ENCODE results near the gene SH2B3. TPM values are rescaled to one million over a fixed set of nuclear protein-coding genes. Genes with fewer than 3 reads are reported as not detected.

Gene SH2B3
- total and polyA plus RNA-seq, 9 of the 15 experiments (the other 6 are each of a cell fraction or from before 2014, with no cell fraction given) = 10.8 to 75.3 (median 37.4) TPM

DNA sequence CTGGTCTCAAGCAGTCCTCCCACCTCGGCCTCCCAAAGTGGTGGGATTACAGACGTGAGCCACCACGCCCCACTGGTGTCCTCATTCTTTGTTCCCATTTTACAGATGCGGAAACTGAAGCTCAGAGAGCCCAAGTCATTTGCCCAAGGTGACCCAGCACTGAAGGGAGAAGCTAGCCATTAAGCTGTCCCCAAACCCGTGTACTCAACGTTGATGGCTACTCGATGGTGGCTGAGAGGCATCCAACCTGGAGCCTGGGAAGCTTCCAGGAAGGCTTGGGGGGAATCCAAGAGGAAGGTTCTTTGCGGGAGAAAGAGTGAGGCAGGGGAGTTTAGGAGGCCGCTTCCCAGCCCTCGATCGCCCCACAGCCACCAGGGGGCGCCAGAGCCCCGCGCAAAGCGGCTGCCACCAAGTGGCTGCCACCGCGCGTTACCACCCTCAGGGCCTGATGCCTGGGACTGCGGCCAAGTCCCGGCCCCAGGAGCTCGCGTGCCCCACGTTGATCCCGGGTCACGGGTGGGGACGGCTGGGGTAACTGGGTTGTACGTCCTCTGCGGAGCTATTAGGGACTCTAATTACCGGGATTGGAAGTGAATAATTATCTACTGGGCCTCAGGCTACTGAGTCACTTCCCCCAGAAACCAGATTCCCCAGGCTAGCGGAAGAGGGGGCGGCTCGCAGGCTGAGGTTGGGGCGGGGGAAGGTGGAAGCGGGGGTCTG is 8.8 kb upstream of the SH2B3 start (continued):
- TF ChIP-seq LARP7 (IDR thresholded peaks at IDR 0.05) = no peak
- TF ChIP-seq ZNF583 (CRISPR knock-in tag; IDR thresholded peaks at IDR 0.05) = 0 out of 2 replicates have a peak, but pooled peaks have one; percentile 46
- TF ChIP-seq JUN (IDR thresholded peaks at IDR 0.05; ENCODE audit: borderline replicate concordance, low read depth, low read length) = no peak
- TF ChIP-seq JUN (CRISPR knock-in tag; IDR thresholded peaks at IDR 0.05; ENCODE audit: borderline replicate concordance) = no peak
- TF ChIP-seq TCF7L2 (IDR thresholded peaks at IDR 0.05; ENCODE audit: low read depth, low read length) = no peak
- TF ChIP-seq EP300 (IDR thresholded peaks at IDR 0.05; ENCODE audit: low read length) = peak; percentile 31; the same call in 1 of the 2 replicates
- no peak for TF ChIP-seq PPARD (CRISPR knock-in tag; IDR thresholded peaks at IDR 0.05)
- no peak for TF ChIP-seq ZFP30 (CRISPR knock-in tag; IDR thresholded peaks at IDR 0.05; ENCODE audit: borderline replicate concordance)
- TF ChIP-seq, protein P1, sequence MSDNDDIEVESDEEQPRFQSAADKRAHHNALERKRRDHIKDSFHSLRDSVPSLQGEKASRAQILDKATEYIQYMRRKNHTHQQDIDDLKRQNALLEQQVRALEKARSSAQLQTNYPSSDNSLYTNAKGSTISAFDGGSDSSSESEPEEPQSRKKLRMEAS (CRISPR knock-in tag; IDR thresholded peaks at IDR 0.05) = no peak
- TF ChIP-seq PTRF (tag; IDR thresholded peaks at IDR 0.05) = no peak
- no peak for TF ChIP-seq ZNF586 (CRISPR knock-in tag; conservative IDR thresholded peaks at IDR 0.05)
- TF ChIP-seq, protein P2, sequence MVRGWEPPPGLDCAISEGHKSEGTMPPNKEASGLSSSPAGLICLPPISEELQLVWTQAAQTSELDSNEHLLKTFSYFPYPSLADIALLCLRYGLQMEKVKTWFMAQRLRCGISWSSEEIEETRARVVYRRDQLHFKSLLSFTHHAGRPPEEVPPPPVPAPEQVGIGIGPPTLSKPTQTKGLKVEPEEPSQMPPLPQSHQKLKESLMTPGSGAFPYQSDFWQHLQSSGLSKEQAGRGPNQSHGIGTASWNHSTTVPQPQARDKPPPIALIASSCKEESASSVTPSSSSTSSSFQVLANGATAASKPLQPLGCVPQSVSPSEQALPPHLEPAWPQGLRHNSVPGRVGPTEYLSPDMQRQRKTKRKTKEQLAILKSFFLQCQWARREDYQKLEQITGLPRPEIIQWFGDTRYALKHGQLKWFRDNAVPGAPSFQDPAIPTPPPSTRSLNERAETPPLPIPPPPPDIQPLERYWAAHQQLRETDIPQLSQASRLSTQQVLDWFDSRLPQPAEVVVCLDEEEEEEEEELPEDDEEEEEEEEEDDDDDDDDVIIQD (CRISPR knock-in tag; IDR thresholded peaks at IDR 0.05) = no peak
- TF ChIP-seq TARDBP (IDR thresholded peaks at IDR 0.05) = peak; percentile 76; the same call in 1 of the 2 replicates
- peak; percentile 79 for TF ChIP-seq CTBP1 (IDR thresholded peaks at IDR 0.05; ENCODE audit: borderline replicate concordance)
- TF ChIP-seq CBX1 (IDR thresholded peaks at IDR 0.05; ENCODE audit: low read depth) = peak; percentile 97
- TF ChIP-seq SREBF1 (IDR thresholded peaks at IDR 0.05; ENCODE audit: borderline replicate concordance, low read depth, low read length) = no peak
- TF ChIP-seq RBM17 (IDR thresholded peaks at IDR 0.05; ENCODE audit: borderline replicate concordance, low read depth, low read length) = no peak
- TF ChIP-seq, protein P3, sequence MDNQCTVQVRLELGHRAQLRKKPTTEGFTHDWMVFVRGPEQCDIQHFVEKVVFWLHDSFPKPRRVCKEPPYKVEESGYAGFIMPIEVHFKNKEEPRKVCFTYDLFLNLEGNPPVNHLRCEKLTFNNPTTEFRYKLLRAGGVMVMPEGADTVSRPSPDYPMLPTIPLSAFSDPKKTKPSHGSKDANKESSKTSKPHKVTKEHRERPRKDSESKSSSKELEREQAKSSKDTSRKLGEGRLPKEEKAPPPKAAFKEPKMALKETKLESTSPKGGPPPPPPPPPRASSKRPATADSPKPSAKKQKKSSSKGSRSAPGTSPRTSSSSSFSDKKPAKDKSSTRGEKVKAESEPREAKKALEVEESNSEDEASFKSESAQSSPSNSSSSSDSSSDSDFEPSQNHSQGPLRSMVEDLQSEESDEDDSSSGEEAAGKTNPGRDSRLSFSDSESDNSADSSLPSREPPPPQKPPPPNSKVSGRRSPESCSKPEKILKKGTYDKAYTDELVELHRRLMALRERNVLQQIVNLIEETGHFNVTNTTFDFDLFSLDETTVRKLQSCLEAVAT (IDR thresholded peaks at IDR 0.05) = peak in 1 of 2 experiments; percentile 73; a peak in 2 of 4 replicates
- no peak for TF ChIP-seq KHSRP (IDR thresholded peaks at IDR 0.05)
- TF ChIP-seq, protein P4, sequence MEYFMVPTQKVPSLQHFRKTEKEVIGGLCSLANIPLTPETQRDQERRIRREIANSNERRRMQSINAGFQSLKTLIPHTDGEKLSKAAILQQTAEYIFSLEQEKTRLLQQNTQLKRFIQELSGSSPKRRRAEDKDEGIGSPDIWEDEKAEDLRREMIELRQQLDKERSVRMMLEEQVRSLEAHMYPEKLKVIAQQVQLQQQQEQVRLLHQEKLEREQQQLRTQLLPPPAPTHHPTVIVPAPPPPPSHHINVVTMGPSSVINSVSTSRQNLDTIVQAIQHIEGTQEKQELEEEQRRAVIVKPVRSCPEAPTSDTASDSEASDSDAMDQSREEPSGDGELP (CRISPR knock-in tag; IDR thresholded peaks at IDR 0.05; ENCODE audit: borderline replicate concordance) = peak; percentile 82
- no peak for TF ChIP-seq SRF (CRISPR knock-in tag; IDR thresholded peaks at IDR 0.05)
- 0 out of 2 replicates have a peak, but pooled peaks have one; percentile 24 for TF ChIP-seq ZNF766 (CRISPR knock-in tag; conservative IDR thresholded peaks at IDR 0.05)
- peak in 1 of 2 experiments; percentile 32; a peak in 1 of 4 replicates for TF ChIP-seq ETV6 (IDR thresholded peaks at IDR 0.05; ENCODE audit: borderline replicate concordance in 1 of 2, low read depth in 2 of 2, low read length in 1 of 2)
- TF ChIP-seq ETV6 (CRISPR knock-in tag; IDR thresholded peaks at IDR 0.05; ENCODE audit: borderline replicate concordance) = no peak
- TF ChIP-seq ZNF561 (CRISPR knock-in tag; conservative IDR thresholded peaks at IDR 0.05) = no peak
- TF ChIP-seq ZBTB8A (IDR thresholded peaks at IDR 0.05; ENCODE audit: partially characterized antibody) = no peak
